IPS-11a (cell line): Measurements from ENCODE around the gene MYL1.

ENCODE experiments used
- H3K4me3 ChIP-seq: one replicate; pipeline ENCODE4 v1.5.1; 2013; ENCODE audit warnings: low read depth, low read length, control low read depth

The MYL1 gene

GRCh38 chr2:210315015-210315788, at the start of gene MYL1:
MYL1 (minus strand) TSS chr2:210315174; CDS start chr2:210315042, 132 bp downstream.
- H3K4me3 ChIP-seq: no peak within 1 kb of the TSS

DNA sequence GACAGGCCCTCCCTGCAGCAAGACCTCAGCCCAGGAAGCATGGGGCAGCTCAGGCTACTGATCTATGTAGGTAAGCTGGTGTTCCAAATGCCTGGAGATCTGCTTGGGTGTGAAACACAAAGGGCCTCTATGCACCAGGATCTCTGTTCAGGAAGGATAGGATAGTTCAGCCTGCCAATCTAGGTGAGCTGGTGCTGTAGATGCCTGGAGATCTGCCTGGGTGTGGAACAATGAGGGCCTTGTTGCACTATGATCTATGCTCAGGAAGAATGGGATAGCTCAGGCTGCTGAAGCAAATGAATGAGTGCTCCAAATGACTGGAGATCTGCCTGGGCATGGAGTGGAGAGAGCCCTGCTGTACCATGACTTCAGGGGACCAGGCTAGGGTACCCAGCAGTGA, 48.9 kb upstream of the MYL1 start:
- no peak overlapping the region for H3K4me3 ChIP-seq

GRCh38 chr2:210363261-210363660, 48.3 kb upstream of the MYL1 start:
- no peak overlapping the region for H3K4me3 ChIP-seq

GRCh38 chr2:210360412-210360811, 45.4 kb upstream of the MYL1 start:
- no peak overlapping the region for H3K4me3 ChIP-seq

DNA sequence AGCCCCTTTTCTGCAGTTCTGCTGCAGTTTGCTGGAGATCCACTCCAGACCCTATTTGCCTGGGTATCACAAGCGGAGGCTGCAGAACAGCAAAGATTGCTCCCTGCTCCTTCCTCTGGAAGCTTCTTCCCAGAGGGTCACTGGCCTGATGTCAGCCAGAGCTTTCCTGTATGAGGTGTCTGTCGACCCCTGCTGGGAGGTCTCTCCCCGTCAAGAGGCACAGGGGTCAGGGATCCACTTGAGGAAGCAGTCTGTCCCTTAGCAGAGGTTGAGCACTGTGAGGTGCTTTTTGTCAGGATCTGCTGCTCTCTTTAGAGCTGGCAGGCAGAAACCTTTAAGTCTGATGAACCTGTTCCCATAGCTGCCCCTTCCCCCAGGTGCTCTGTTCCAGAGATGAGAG, 42.0 kb upstream of the MYL1 start:
- no peak overlapping the region for H3K4me3 ChIP-seq

DNA sequence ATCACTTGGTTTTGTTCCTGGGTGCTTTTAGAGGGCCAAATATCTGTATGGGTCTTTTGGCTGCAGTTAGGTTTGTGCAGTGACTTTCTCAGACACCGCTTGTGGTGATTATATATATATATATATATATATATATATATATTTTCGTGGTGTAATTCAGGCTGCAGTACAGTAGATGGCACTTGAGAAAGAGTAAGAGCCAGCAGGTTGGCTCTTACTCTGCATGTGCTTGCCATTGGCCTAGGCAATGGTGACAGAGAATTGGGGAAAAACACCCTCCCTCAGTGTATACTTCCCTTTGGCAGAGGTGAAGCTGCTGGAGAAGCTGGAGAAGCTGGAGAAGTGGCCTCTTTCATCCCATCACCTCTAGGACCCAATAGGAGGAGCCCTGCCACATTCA, 22.2 kb upstream of the MYL1 start:
- no peak overlapping the region for H3K4me3 ChIP-seq

DNA sequence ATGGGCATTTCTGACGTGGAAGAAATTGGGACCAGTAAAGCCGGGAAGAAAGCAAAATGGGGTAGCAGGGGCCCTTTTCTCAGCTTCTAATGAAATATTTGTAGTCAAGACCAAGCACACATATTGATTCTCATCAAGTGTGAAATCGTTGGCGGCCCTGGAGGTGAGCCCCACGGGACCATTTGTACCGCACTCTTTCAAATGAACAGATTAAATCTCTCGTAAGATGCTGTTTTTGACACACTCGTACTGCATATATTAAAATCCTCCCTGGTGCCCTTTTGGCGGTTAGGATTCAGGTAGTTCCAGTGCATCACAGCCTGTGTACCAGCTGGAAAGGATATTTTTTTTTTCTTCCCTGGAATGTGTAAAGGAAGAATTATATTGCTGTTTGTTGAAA, 9.9 kb upstream of the MYL1 start:
- H3K4me3 ChIP-seq: no peak overlapping the region

DNA sequence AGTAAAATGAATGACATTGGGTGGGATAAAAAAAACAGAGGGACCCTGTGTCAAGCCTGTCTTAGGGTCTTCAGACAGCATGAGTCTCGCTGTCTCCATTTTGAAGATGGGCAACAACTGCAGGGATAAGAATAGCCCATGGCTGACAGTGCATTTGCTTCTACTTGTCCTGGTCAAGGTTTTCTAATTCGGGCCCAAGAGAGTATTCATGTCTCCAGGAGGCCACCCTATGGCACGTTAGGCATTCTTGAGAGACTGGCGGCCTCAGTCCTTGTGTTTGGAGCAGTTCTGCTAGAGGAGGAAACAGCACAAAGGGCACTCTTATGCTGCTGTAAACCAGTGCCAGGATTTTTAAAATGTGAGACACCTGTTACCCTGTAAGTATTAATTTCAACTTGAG, 9.5 kb upstream of the MYL1 start:
- no peak overlapping the region for H3K4me3 ChIP-seq

DNA sequence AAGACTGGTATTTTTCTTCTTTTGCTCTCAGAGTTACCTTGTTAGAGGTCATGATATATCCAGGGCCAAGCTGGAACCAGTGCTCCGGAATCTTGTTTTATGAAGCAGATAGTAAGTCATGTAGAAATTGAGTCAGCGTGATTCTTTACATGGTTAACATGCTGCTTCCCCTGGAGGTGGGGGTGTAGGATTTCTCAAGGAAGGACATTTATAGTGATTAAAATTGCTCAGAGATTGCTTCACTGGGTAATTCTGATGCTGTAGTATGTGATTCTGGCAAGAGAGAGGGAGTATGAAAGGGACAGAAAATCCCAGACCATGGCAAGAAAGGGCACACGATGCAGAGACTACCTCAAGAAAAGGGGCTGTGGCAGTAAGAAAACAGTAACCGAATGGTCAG, 8.0 kb upstream of the MYL1 start:
- no peak overlapping the region for H3K4me3 ChIP-seq

DNA sequence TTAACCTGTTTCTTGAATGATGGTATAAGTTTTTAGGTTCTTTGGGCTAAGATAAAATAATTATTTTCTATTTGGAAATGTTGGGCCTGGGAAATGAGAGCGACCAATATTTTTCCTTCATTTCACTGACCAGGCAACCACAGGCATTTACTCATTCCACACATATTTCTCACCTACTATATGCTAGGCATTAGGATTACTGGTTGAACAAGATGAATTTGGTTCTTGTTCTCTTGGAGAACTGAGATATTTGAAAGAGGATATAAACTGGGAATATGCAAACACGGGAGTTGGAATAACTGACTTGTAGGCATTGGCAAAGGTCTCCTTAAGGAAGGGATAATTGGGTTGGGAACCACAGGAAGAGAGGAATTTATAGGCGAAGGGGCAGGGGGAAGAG, 3.9 kb upstream of the MYL1 start:
- no peak overlapping the region for H3K4me3 ChIP-seq

DNA sequence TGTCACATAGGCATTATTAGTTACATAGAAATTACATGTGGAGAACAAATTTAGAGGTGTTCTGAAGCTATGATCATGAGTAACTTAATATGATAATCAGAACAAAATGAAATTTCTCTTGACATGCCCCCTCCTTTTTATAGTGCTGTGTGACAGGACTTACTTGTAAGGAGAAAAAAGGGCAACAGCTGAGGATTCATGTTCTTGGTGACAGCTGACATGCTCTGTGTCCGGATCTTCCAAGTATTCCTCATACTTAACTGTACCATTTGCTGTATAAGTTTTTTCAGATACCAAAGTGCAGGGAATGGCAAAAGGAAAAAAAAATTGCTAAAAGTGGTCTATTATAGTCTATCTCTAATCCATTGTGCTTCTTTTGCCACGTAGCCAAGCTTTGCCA, 3.5 kb upstream of the MYL1 start:
- no peak overlapping the region for H3K4me3 ChIP-seq

DNA sequence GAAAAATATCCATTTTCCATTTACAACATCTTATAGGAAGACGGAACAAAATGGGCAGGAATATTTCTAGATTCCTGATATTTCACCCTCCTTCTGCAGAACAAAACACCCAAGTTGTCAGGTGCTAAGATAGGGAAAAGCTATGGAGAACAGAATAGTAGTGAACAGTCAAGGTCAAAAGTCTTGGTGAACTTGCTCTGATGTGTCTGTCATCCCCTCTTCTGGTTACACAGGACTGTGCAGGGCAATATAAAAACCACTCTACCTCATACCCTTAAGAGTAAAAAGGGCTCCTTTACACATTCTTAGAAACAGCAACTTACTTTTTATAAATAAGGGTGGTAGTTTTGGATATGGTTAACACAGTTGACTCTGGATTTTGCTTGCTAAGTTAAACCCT, 4.4 kb downstream of the MYL1 start:
- H3K4me3 ChIP-seq: no peak overlapping the region

- H3K4me3 ChIP-seq: no peak overlapping the region
Measured at GRCh38 chr2:210309548-210310233, 5.3 kb downstream of the MYL1 start.

GRCh38 chr2:210303498-210303897, 11.5 kb downstream of the MYL1 start:
- no peak overlapping the region for H3K4me3 ChIP-seq

DNA sequence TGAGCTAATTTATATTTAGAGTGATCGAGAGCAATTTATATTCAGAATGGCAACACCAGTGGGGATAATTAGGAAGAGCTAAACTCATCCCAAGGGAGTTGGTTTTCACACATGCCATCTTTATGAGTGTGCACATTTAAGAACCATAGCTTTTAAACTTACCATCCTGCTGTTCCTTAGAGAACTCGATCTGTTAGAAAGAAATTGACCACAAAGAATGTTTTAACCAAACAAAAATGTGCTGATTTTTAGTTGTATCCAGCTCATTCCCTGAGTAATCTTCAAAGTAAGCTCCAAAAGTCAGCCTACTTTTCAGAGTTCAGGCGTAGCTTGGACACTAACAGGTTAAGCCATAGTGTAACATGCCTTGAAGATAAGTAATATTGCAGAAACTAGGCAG, 12.6 kb downstream of the MYL1 start:
- no peak overlapping the region for H3K4me3 ChIP-seq

GRCh38 chr2:210299866-210300373, 15.1 kb downstream of the MYL1 start:
- no peak overlapping the region for H3K4me3 ChIP-seq

DNA sequence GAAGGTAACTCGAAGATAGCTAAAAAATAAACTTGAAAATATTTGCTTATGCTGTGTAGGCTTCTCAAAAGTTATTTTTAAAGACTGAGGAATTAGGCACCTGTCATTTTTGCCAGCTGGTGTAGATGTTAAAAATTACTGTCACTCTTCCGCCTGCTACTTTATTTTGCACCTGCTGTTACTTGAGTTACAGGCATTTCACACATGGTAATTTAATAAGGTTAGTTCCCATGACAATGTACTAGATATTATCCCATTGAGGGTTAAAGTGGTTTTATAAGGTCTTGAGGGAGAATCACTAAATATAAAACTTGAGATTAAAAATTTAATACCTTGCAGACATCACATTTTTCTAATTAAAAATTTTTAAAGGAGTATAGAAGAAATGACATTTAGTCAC, 26.6 kb downstream of the MYL1 start:
- H3K4me3 ChIP-seq: no peak overlapping the region

DNA sequence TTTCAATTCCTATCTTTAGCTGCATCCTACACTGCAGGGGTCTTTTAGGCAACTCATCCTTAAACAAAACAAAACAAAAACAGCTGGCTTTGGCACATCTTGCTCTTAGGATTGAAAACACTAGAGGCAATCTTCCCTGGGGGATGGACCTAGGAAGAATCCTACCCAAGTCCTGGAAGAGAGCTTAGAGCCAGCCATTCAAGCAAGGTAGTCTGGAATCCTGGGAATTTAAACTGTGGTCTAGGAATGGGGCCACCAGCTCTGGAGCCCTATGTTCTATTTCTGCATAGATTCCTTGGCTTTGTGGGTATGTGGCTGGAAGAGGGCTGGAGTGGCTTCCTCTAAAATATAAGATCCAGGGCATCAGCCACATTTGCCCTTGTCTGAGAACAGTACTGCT, 27.7 kb downstream of the MYL1 start:
- H3K4me3 ChIP-seq: no peak overlapping the region

GRCh38 chr2:210286123-210286680, 28.8 kb downstream of the MYL1 start:
- no peak overlapping the region for H3K4me3 ChIP-seq

DNA sequence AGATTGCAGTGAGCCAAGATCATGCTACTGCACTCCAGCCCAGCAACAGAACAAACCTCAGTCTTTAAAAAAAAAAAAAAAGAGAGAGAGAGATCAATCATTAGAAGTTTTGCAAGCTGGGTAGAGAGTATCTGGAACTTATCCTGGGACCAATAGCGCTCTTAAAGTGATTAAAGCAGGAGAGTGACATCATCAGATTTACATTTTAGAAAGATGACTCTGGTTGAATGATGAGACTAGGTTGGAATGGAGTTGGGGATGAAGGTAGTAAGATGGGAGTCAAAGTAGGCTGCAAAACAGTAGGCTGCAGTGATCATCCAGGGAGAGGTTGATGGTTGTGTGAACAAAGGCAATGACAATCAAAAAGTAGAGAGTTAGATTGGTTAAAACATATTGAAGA, 37.8 kb downstream of the MYL1 start:
- H3K4me3 ChIP-seq: no peak overlapping the region

GRCh38 chr2:210271300-210271699, 43.7 kb downstream of the MYL1 start:
- no peak overlapping the region for H3K4me3 ChIP-seq

- no peak overlapping the region for H3K4me3 ChIP-seq
Measured at GRCh38 chr2:210269148-210269547, 45.8 kb downstream of the MYL1 start.
